CD8-positive, alpha-beta memory T cell (primary cell): Measurements from ENCODE around the gene FOXQ1. TPM values are rescaled to one million over a fixed set of nuclear protein-coding genes. Genes with fewer than 3 reads are reported as not detected.

ENCODE experiments used
- CTCF ChIA-PET: fragments of 350-600 bp; sonication (Branson Sonifier 250); formaldehyde crosslinking; loops from one replicate; lab custom pipeline; 2021; ENCODE audit warnings: antibody characterized with exemption; lab: Charles Lee
- POLR2A ChIA-PET: fragments of 350-600 bp; sonication (Branson Sonifier 250); formaldehyde crosslinking; loops from one replicate; lab custom pipeline; 2021; ENCODE audit warnings: antibody characterized with exemption; lab: Charles Lee
- DNase-seq, 5 donors: peaks; one replicate each; pipeline versions ENCODE4 v3.0.0 to v3.0.0-alpha.2; 2020 to 2022; ENCODE audit warnings: mixed read lengths in 1 of 5
- H3K27ac ChIP-seq: one replicate; pipeline ENCODE4 v1.7.0; 2013; ENCODE audit warnings: low read depth, mild to moderate bottlenecking, low read length, moderate library complexity
- H3K27me3 ChIP-seq: 2 replicates; pipeline ENCODE4 v1.7.0; 2013; ENCODE audit warnings: low read length, mild to moderate bottlenecking; ENCODE audit not compliant: insufficient read depth, poor library complexity, severe bottlenecking
- H3K36me3 ChIP-seq: 2 replicates; pipeline ENCODE4 v1.7.0; 2013; ENCODE audit warnings: mild to moderate bottlenecking, low read length, moderate library complexity; ENCODE audit not compliant: insufficient read depth
- H3K4me1 ChIP-seq: 2 replicates; pipeline ENCODE4 v1.7.0; 2013; ENCODE audit warnings: mild to moderate bottlenecking, low read length, moderate library complexity; ENCODE audit not compliant: insufficient read depth
- H3K4me3 ChIP-seq: 2 replicates; pipeline ENCODE4 v1.7.0; 2013; ENCODE audit warnings: mild to moderate bottlenecking, low read length
- H3K9me3 ChIP-seq: 2 replicates; pipeline ENCODE4 v1.7.0; 2013; ENCODE audit warnings: mild to moderate bottlenecking, low read length
- H3K27ac Mint-ChIP-seq, 8 donors: one replicate each; pipeline ENCODE4 v1.8.0; 2020 to 2021; ENCODE audit warnings: mixed read lengths in 8 of 8, mild to moderate bottlenecking in 6 of 8, inconsistent platforms in 3 of 8, moderate library complexity in 3 of 8
- H3K27me3 Mint-ChIP-seq, 2 donors: one replicate each; pipeline ENCODE4 v1.8.0; 2020 to 2021; ENCODE audit warnings: mixed read lengths in 2 of 2, mild to moderate bottlenecking in 1 of 2, moderate library complexity in 1 of 2
- H3K36me3 Mint-ChIP-seq, 3 donors: one replicate each; pipeline ENCODE4 v1.8.0; 2020 to 2021; ENCODE audit warnings: mixed read lengths in 3 of 3, inconsistent platforms in 1 of 3, mild to moderate bottlenecking in 1 of 3
- H3K4me1 Mint-ChIP-seq, 3 donors: one replicate each; pipeline ENCODE4 v1.8.0; 2020 to 2021; ENCODE audit warnings: mixed read lengths in 3 of 3, inconsistent platforms in 1 of 3, mild to moderate bottlenecking in 1 of 3
- H3K4me3 Mint-ChIP-seq, 7 donors: one replicate each; pipeline ENCODE4 v1.8.0; 2020 to 2021; ENCODE audit warnings: mixed read lengths in 7 of 7, mild to moderate bottlenecking in 6 of 7, moderate library complexity in 4 of 7, inconsistent platforms in 2 of 7
- H3K9me3 Mint-ChIP-seq, 5 donors: one replicate each; pipeline ENCODE4 v1.8.0; 2020 to 2022; ENCODE audit warnings: mixed read lengths in 5 of 5, mild to moderate bottlenecking in 3 of 5, moderate library complexity in 2 of 5, inconsistent platforms in 1 of 5
- polyA plus RNA-seq: library from polyadenylated mRNA; unstranded; fragments of 300-500 nt; fragmentation: Illumina TruSeq; gene quantifications from one replicate; pipeline ENCODE4 v1.2.3, GENCODE V29; 2021
- total RNA-seq, 2 experiments: library from RNA; stranded (reverse); gene quantifications; one replicate each; pipeline ENCODE4 v1.2.3, GENCODE V29; 2021

FOXQ1 gene
- total and polyA plus RNA-seq, 3 experiments from 2014 or later, result not detected

- POLR2A ChIA-PET, result no interaction called here
- no peaks in the 10 kb centered on the region for H3K4me1 ChIP-seq
- Mint-ChIP-seq H3K4me3 (no peak overlapping the region), H3K9me3 (peaks cover 0 to 6% (median 0%) of the 10 kb centered on the region in 5 donors), H3K36me3 (peaks cover 0 to 1% (median 0%) of the 10 kb centered on the region in 3 donors), H3K4me1 (no peaks in the 10 kb centered on the region), H3K27ac (no peak overlapping the region), H3K27me3 (peaks cover 45 to 60% of the 10 kb centered on the region in 2 donors)
- H3K36me3 ChIP-seq, result no peaks in the 10 kb centered on the region
- H3K27ac ChIP-seq, result no peak overlapping the region
- no peak overlapping the region for H3K4me3 ChIP-seq
- CTCF ChIA-PET, result no interaction called here
- no peaks in the 10 kb centered on the region for H3K27me3 ChIP-seq
- no peaks in the 10 kb centered on the region for H3K9me3 ChIP-seq
- no peak for DNase-seq
Observed at GRCh38 chr6:1363729-1364572, 52.1 kb downstream of the FOXQ1 start.

Other genes with a start within 250 kb of the FOXQ1 start
- gene FOXF2, start 77.5 kb downstream of the FOXQ1 start, total RNA-seq, result not detected
- not detected for gene FOXF2, start 77.5 kb downstream of the FOXQ1 start, polyA plus RNA-seq